ENCODE measurements around the gene RPS24. TPM values are rescaled to one million over a fixed set of nuclear protein-coding genes. Genes with fewer than 3 reads are reported as not detected.

Gene RPS24
- total and polyA plus RNA-seq, 8 donors, result 599 to 3,548 (median 970) TPM

DNA sequence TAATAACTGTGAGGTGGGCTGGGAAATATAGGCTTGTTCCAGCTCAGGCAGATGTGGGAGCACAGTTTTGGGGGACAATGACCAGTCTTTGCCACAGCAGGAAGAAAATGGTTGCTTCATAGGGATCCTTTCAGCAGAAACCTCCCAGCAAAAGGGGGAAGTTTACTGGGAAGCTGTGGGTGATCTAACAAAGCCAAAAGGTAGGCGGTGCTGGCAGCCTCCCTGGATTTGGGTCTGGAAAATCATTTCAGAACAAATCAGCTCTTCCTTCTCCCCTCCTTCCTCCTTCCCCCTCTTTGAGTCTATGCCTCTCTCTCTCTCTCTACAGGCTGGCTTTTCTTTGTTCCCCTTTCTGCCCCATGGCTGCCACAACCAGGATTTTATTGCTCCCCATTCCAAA lies 16.2 kb downstream of the RPS24 start:
- DNase-seq (no peak), FAIRE-seq (no peak), ATAC-seq (no peak)
- Histone ChIP-seq H3K27ac (no peak overlapping the region), H3K4me1 (no peaks in the 10 kb centered on the region), H3K36me3 (no peaks in the 10 kb centered on the region), H3K9me3 (no peaks in the 10 kb centered on the region), H3K4me3 (no peak overlapping the region), H3K27me3 (no peaks in the 10 kb centered on the region)
- TF ChIP-seq, protein P1, sequence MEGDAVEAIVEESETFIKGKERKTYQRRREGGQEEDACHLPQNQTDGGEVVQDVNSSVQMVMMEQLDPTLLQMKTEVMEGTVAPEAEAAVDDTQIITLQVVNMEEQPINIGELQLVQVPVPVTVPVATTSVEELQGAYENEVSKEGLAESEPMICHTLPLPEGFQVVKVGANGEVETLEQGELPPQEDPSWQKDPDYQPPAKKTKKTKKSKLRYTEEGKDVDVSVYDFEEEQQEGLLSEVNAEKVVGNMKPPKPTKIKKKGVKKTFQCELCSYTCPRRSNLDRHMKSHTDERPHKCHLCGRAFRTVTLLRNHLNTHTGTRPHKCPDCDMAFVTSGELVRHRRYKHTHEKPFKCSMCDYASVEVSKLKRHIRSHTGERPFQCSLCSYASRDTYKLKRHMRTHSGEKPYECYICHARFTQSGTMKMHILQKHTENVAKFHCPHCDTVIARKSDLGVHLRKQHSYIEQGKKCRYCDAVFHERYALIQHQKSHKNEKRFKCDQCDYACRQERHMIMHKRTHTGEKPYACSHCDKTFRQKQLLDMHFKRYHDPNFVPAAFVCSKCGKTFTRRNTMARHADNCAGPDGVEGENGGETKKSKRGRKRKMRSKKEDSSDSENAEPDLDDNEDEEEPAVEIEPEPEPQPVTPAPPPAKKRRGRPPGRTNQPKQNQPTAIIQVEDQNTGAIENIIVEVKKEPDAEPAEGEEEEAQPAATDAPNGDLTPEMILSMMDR (IDR thresholded peaks at IDR 0.05), result no peak
- intact Hi-C loops (cut with DNase I), result loop anchor here in 2 of 3 donors (5.0 to 10.0 kb wide), 3 partner anchors 605 to 1152 kb away; no protein-coding TSS in a partner anchor
- 83 to 89% methylated on average over 1 of the region's 1 CpG for WGBS, 2 donors

DNA sequence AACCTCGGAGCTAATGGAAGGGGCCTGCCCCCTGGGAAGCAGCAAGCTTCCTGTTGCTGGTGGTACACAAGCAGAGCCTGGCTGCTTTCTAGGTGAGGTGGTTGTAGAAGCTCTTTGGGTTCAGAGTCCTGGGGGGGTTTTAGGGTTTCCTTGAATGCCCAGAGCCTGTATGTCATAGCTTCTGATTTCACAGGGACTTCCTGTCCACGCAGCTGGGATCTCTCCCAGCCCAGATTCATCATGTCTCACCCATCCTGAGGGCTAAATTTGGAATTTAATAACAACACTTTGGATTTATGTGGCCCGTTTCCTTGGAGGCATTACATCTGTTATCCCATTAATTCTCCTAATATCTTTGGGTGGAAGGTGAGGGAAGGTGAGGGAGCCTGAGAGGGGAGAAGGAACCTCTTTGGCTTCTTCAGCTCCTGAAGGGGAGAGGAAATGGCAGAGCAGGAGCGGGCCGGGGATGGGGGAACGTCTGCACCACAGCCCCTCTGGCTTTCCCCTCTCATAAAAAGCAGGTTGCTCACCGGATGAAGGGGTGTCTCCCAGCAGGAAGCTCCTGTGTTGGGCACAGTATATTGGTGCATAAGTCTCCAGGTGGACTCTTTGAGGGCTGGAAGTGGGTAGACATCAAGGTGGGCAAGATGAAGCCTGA lies 19.7 kb downstream of the RPS24 start:
- no peaks in the 10 kb centered on the region for H3K36me3 ChIP-seq
- intact Hi-C loops (cut with DNase I), result no loop called here
- DNase-seq, result no peak
- H3K4me1 ChIP-seq, result no peaks in the 10 kb centered on the region
- FAIRE-seq, result no peak
- no peak overlapping the region for H3K4me3 ChIP-seq
- H3K27ac ChIP-seq, result no peak overlapping the region
- ATAC-seq, result no peak
- H3K27me3 ChIP-seq, result no peaks in the 10 kb centered on the region
- WGBS, 2 donors, result 76 to 78% methylated on average over 7 of the region's 7 CpGs
- TF ChIP-seq, protein P1 (IDR thresholded peaks at IDR 0.05), result no peak
- no peaks in the 10 kb centered on the region for H3K9me3 ChIP-seq

DNA sequence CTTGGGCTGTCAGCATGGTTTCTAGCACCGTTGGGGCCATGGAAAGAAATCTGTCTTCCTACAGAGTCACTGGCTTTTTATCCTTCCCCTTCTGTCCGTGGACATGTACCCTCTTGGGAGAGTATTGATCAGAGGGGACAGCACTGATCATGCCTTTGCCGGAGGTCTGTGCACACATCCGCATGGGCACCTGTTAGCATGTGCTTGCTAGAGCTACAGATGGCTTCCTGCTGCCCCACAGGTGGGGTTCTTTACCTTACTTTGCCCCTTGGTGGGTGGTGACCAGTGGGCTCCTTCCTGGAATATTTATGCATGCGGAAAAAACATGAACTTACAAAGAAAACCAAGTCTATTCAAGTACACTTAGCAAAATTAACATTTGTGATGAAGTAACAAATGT lies 24.9 kb downstream of the RPS24 start:
- no peaks in the 10 kb centered on the region for H3K9me3 ChIP-seq
- no peak for ATAC-seq
- no peaks in the 10 kb centered on the region for H3K27me3 ChIP-seq
- no peak overlapping the region for H3K27ac ChIP-seq
- no peak for FAIRE-seq
- 58 to 61% methylated on average over 5 of the region's 5 CpGs for WGBS, 2 donors
- TF ChIP-seq, protein P1 (IDR thresholded peaks at IDR 0.05), result no peak
- no peak overlapping the region for H3K4me3 ChIP-seq
- intact Hi-C loops (cut with DNase I), result no loop called here
- no peaks in the 10 kb centered on the region for H3K36me3 ChIP-seq
- H3K4me1 ChIP-seq, result no peaks in the 10 kb centered on the region
- no peak for DNase-seq

DNA sequence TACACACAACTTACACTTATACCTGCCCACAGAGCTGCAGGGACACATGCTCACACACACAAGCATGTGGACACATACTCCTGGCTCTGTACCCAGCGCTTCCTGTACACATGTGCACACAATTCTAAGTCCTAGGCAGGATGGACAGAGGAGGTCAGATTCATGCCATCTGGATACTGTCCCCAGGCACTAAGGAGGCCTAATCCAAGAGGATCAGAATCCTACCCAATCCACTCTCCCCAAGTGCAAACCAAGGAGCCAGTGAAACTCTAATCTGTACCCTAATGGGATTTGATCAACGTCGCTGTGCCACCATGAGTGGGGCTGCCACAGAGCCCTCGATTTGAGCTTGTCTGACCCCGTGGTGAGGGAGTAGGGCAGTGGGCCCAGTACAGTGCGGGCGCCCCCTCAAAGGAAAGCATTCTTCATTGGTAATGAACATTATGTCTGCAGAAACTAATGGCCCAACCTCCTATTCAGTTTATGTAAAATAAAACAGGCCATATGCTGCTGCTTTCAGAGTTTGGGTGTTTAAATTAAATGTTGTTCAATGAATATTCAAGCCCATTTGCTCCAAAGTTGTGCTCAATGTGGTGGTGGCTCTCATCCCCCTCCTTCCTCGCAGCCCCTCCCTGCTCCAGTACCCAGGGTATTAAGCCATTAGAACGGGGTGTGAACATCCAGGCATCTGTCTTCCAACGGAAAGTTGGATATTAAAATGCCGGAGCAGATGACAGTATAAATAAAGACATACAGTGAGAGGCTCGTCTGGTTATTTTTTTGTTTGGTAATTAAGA lies 26.4 kb downstream of the RPS24 start:
- WGBS, 2 donors, result 77 to 90% methylated on average over 12 of the region's 12 CpGs
- Histone ChIP-seq H3K4me1 (no peaks in the 10 kb centered on the region), H3K4me3 (no peak overlapping the region), H3K27ac (no peak overlapping the region), H3K36me3 (no peaks in the 10 kb centered on the region), H3K9me3 (no peaks in the 10 kb centered on the region), H3K27me3 (no peaks in the 10 kb centered on the region)
- no peak for FAIRE-seq
- DNase-seq, result no peak
- TF ChIP-seq, protein P1 (IDR thresholded peaks at IDR 0.05), result no peak
- no peak for ATAC-seq
- intact Hi-C loops (cut with DNase I), result no loop called here

DNA sequence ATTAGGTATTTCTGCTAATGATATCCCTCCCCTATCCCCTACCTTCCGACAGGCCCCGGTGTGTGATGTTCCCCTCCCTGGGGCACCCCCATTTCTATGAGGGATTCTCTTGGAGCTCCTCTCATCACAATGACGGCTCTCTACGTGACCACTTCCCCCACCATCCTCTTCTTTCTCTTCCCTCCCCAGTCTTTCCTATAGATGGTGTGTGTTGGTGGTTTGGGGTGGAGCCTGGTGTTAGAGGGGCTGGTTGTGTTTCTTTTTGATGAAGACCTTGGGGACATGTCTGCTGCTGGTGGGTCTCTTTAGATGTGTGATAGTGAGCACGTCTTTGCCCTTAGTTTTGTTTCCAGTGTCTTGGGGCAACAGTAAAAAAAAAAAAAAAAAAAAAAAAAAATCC lies 28.6 kb downstream of the RPS24 start:
- intact Hi-C loops (cut with DNase I), result no loop called here
- no peaks in the 10 kb centered on the region for H3K36me3 ChIP-seq
- H3K27ac ChIP-seq, result no peak overlapping the region
- DNase-seq (no peak), FAIRE-seq (no peak), ATAC-seq (no peak)
- H3K9me3 ChIP-seq, result no peaks in the 10 kb centered on the region
- TF ChIP-seq, protein P1 (IDR thresholded peaks at IDR 0.05), result no peak
- H3K4me1 ChIP-seq, result no peaks in the 10 kb centered on the region
- 66 to 69% methylated on average over 5 of the region's 5 CpGs for WGBS, 2 donors
- no peaks in the 10 kb centered on the region for H3K27me3 ChIP-seq
- H3K4me3 ChIP-seq, result no peak overlapping the region

All from pancreas (tissue), 10 donors.